Naive thymus-derived CD4-positive, alpha-beta T cell (primary cell): ENCODE measurements around the gene INPP5A. TPM values are rescaled to one million over a fixed set of nuclear protein-coding genes. Genes with fewer than 3 reads are reported as not detected.

ENCODE experiments used
- ATAC-seq: fragments of 150-1000 bp; cut with Tn5 transposase; 2 replicates; pipeline ENCODE4 v1.10.0; 2021; ENCODE audit warnings: mild to moderate bottlenecking, moderate library complexity
- CTCF ChIA-PET: fragments of 350-600 bp; sonication (Branson Sonifier 250); formaldehyde crosslinking; loops from one replicate; lab custom pipeline; 2021; ENCODE audit warnings: antibody characterized with exemption; lab: Charles Lee
- POLR2A ChIA-PET: fragments of 350-600 bp; sonication (Branson Sonifier 250); formaldehyde crosslinking; loops from one replicate; lab custom pipeline; 2021; ENCODE audit warnings: antibody characterized with exemption, inconsistent platforms; lab: Charles Lee
- DNase-seq, 9 donors: peaks; one replicate each; pipeline versions ENCODE4 v3.0.0 to v3.0.0-alpha.2; 2020 to 2022; ENCODE audit warnings: mixed read lengths in 1 of 9
- H3K27ac ChIP-seq: one replicate; pipeline ENCODE4 v1.7.0; 2013; ENCODE audit warnings: mild to moderate bottlenecking, low read depth, low read length, moderate library complexity
- H3K27me3 ChIP-seq, 2 donors: one replicate each; pipeline ENCODE4 v1.7.0; 2013; ENCODE audit warnings: low read length in 2 of 2, mild to moderate bottlenecking in 2 of 2, moderate library complexity in 2 of 2; ENCODE audit not compliant: control insufficient read depth in 2 of 2, insufficient read depth in 2 of 2
- H3K36me3 ChIP-seq, 3 experiments: 1 replicate in 2 of 3; 2 replicates in 1 of 3; pipeline ENCODE4 v1.7.0; 2013; ENCODE audit warnings: low read length in 3 of 3, mild to moderate bottlenecking in 3 of 3, moderate library complexity in 1 of 3; ENCODE audit not compliant: insufficient read depth in 3 of 3, control insufficient read depth in 2 of 3
- H3K4me1 ChIP-seq, 2 donors: one replicate each; pipeline ENCODE4 v1.7.0; 2013; ENCODE audit warnings: low read length in 2 of 2, mild to moderate bottlenecking in 2 of 2, moderate library complexity in 1 of 2; ENCODE audit not compliant: control insufficient read depth in 2 of 2, insufficient read depth in 2 of 2
- H3K4me3 ChIP-seq: 2 replicates; pipeline ENCODE4 v1.7.0; 2013; ENCODE audit warnings: mild to moderate bottlenecking, low read length
- H3K9me3 ChIP-seq, 3 experiments: 1 replicate in 2 of 3; 2 replicates in 1 of 3; pipeline ENCODE4 v1.7.0; 2013; ENCODE audit warnings: low read length in 3 of 3; ENCODE audit not compliant: control insufficient read depth in 2 of 3
- H3K27ac Mint-ChIP-seq, 9 donors: one replicate each; pipeline ENCODE4 v1.8.0; 2020 to 2022; ENCODE audit warnings: mixed read lengths in 9 of 9, mild to moderate bottlenecking in 8 of 9, moderate library complexity in 5 of 9, inconsistent platforms in 2 of 9
- H3K27me3 Mint-ChIP-seq, 5 donors: one replicate each; pipeline ENCODE4 v1.8.0; 2021 to 2022; ENCODE audit warnings: mixed read lengths in 5 of 5, mild to moderate bottlenecking in 1 of 5
- H3K36me3 Mint-ChIP-seq, 5 donors: one replicate each; pipeline ENCODE4 v1.8.0; 2020 to 2022; ENCODE audit warnings: mixed read lengths in 5 of 5, mild to moderate bottlenecking in 3 of 5, inconsistent platforms in 1 of 5
- H3K4me1 Mint-ChIP-seq, 7 donors: one replicate each; pipeline ENCODE4 v1.8.0; 2020 to 2022; ENCODE audit warnings: mixed read lengths in 7 of 7, mild to moderate bottlenecking in 3 of 7, inconsistent platforms in 1 of 7
- H3K4me3 Mint-ChIP-seq, 10 donors: one replicate each; pipeline ENCODE4 v1.8.0; 2020 to 2022; ENCODE audit warnings: mild to moderate bottlenecking in 10 of 10, mixed read lengths in 10 of 10, moderate library complexity in 6 of 10, inconsistent platforms in 2 of 10
- H3K9me3 Mint-ChIP-seq, 11 donors: one replicate each; pipeline ENCODE4 v1.8.0; 2020 to 2022; ENCODE audit warnings: mixed read lengths in 11 of 11, mild to moderate bottlenecking in 4 of 11, inconsistent platforms in 1 of 11, moderate library complexity in 1 of 11
- intact Hi-C, 2 donors: fragments of 100-400 bp; cut with micrococcal nuclease; formaldehyde crosslinking; loops; one replicate each; pipeline ENCODE4 v1.15.1; 2023
- polyA plus RNA-seq, 2 donors: library from polyadenylated mRNA; unstranded; fragments of 300-500 nt; fragmentation: Illumina TruSeq; gene quantifications; one replicate each; pipeline ENCODE4 v1.2.3, GENCODE V29; 2021
- total RNA-seq, 6 experiments: library from RNA in 5 of 6; stranded (reverse) in 5 of 6; gene quantifications; 1 replicate in 5 of 6; 2 replicates in 1 of 6; pipeline ENCODE4 v1.2.3 and lab custom pipeline; 2021 to 2026

Gene INPP5A
- total and polyA plus RNA-seq, 7 experiments from 2014 or later: 0.97 to 30.7 (median 25.0) TPM

- no peaks in the 10 kb centered on the region for H3K9me3 Mint-ChIP-seq
- ATAC-seq: no peak
Measured at GRCh38 chr10:132746801-132747625, 209.4 kb downstream of the INPP5A start.

DNA sequence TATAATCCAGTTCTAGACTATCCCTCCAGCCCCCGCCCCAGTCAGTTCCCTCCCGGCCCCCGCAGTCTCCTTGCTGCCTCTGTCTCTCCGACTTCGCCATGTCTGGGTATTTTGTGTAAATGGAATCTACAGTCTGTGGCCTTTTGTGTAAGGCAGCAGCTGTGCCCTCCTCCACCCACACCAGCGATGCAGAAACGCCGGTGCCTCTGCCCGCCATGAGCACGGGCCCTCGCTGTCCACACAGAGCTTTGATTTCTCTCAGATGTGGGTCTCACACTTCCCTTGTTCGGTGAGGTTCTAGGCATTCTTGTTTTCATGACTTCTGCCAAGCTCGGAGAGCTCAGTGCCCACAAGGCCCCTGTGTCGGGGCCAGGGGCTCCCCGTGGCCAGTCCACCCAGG lies 210.5 kb downstream of the INPP5A start:
- no peaks in the 10 kb centered on the region for H3K9me3 ChIP-seq
- ChIA-PET POLR2A (no interaction called here), CTCF (no interaction called here)
- H3K4me3 ChIP-seq: no peak overlapping the region
- H3K27me3 Mint-ChIP-seq: no peaks in the 10 kb centered on the region
- H3K9me3 Mint-ChIP-seq: no peaks in the 10 kb centered on the region
- intact Hi-C loops: no loop called here
- H3K27ac Mint-ChIP-seq: no peak overlapping the region
- no peaks in the 10 kb centered on the region for H3K27me3 ChIP-seq
- peaks cover 0 to 46% (median 7%) of the 10 kb centered on the region in 3 experiments for H3K36me3 ChIP-seq
- no peak overlapping the region for H3K27ac ChIP-seq
- peaks cover 0 to 5% (median 0%) of the 10 kb centered on the region in 7 donors for H3K4me1 Mint-ChIP-seq
- ATAC-seq: no peak
- H3K4me3 Mint-ChIP-seq: no peak overlapping the region
- H3K36me3 Mint-ChIP-seq: peaks cover 0 to 14% (median 6%) of the 10 kb centered on the region in 5 donors
- no peak for DNase-seq
- H3K4me1 ChIP-seq: no peaks in the 10 kb centered on the region

More at GRCh38 chr10:132746801-132747625, 209.4 kb downstream of the INPP5A start:
- intact Hi-C loops: no loop called here
- H3K27me3 Mint-ChIP-seq: no peaks in the 10 kb centered on the region
- no peak overlapping the region for H3K27ac ChIP-seq
- no peak overlapping the region for H3K27ac Mint-ChIP-seq
- H3K4me1 Mint-ChIP-seq: peaks cover 0 to 4% (median 0%) of the 10 kb centered on the region in 7 donors
- CTCF ChIA-PET: no interaction called here
- H3K36me3 Mint-ChIP-seq: peaks cover 0 to 15% (median 6%) of the 10 kb centered on the region in 5 donors
- no peaks in the 10 kb centered on the region for H3K4me1 ChIP-seq
- no peaks in the 10 kb centered on the region for H3K27me3 ChIP-seq
- POLR2A ChIA-PET: no interaction called here
- DNase-seq: no peak
- H3K4me3 ChIP-seq: no peak overlapping the region
- no peak overlapping the region for H3K4me3 Mint-ChIP-seq
- H3K9me3 ChIP-seq: no peaks in the 10 kb centered on the region
- H3K36me3 ChIP-seq: peaks cover 0 to 42% (median 7%) of the 10 kb centered on the region in 3 experiments

DNA sequence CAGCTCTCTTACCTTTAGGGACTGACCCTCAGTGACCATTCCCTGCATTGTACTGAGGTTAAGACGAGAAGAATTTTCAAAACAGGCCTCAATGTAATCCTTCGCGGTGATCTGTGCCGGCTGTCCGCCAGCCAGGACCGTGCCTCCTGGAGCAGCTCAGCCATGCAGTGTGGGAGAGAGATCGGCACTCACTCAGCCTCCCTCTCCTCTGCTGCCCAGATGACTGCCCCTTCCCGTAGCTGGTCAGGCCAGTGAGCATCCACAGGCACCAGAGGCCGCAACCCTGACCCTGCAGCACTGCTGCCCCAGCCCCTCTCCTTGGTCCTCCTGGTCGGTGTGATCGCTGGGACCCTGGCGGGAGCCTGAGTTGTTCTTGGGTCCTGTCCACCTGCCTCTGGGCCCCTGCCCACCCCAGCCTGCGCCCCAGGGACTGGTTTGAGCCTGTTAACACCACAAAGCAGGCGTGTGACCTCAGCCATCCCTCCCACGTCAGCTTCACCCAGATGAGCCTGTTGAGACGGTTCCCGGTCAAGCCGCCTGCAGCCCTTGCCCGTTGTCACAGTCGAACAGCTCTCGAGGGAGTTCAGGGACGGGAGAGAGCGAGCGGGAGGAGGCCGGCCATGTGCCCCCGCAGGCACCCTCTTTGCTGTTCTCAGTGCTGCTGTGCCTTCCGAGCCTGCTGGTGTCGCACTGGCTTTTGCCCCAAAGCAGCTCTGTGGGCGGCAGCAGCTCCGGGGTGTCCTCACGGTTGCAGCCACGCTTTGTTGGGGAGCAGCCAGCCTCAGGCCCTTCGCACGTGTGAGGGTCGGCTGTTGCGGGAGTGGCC lies 211.2 kb downstream of the INPP5A start:
- Histone ChIP-seq H3K9me3 (no peaks in the 10 kb centered on the region), H3K27ac (no peak overlapping the region), H3K4me1 (no peaks in the 10 kb centered on the region), H3K36me3 (peaks cover 0 to 52% (median 7%) of the 10 kb centered on the region in 3 experiments), H3K27me3 (no peaks in the 10 kb centered on the region), H3K4me3 (no peak overlapping the region)
- H3K27me3 Mint-ChIP-seq: no peaks in the 10 kb centered on the region
- no peak for ATAC-seq
- ChIA-PET POLR2A (no interaction called here), CTCF (no interaction called here)
- peaks cover 0 to 1% (median 0%) of the 10 kb centered on the region in 11 donors for H3K9me3 Mint-ChIP-seq
- no peak overlapping the region for H3K27ac Mint-ChIP-seq
- H3K4me3 Mint-ChIP-seq: no peak overlapping the region
- peaks cover 0 to 18% (median 9%) of the 10 kb centered on the region in 5 donors for H3K36me3 Mint-ChIP-seq
- intact Hi-C loops: no loop called here
- peaks cover 0 to 5% (median 0%) of the 10 kb centered on the region in 7 donors for H3K4me1 Mint-ChIP-seq
- no peak for DNase-seq

DNA sequence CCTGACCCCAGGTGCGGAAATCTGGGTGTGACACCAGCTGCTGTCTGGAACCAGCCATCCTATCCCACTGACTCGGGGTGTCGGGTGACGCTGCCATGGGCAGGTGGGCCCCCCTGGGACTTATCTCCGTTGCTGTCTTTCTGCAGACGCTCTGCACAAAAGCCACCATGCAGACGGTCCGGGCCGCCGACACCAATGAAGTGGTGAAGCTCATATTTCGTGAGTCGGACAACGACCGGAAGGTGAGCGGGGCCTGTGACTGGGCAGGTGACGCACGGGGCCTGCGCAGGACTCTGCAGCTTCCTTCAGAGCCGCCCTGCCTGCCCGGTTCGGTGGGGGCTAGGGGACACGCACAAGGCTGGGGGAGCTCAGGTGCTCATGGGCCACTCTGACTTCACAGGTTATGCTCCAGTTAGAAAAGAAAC lies 211.8 kb downstream of the INPP5A start:
- H3K4me1 Mint-ChIP-seq: peaks cover 0 to 5% (median 0%) of the 10 kb centered on the region in 7 donors
- no peak for ATAC-seq
- Histone ChIP-seq H3K27ac (no peak overlapping the region), H3K4me1 (no peaks in the 10 kb centered on the region), H3K27me3 (no peaks in the 10 kb centered on the region), H3K36me3 (peaks cover 0 to 59% (median 7%) of the 10 kb centered on the region in 3 experiments), H3K4me3 (no peak overlapping the region), H3K9me3 (no peaks in the 10 kb centered on the region)
- peaks cover 0 to 25% (median 14%) of the 10 kb centered on the region in 5 donors for H3K36me3 Mint-ChIP-seq
- H3K9me3 Mint-ChIP-seq: peaks cover 0 to 1% (median 0%) of the 10 kb centered on the region in 11 donors
- H3K4me3 Mint-ChIP-seq: no peak overlapping the region
- ChIA-PET CTCF (no interaction called here), POLR2A (no interaction called here)
- H3K27ac Mint-ChIP-seq: no peak overlapping the region
- intact Hi-C loops: no loop called here
- H3K27me3 Mint-ChIP-seq: no peaks in the 10 kb centered on the region
- no peak for DNase-seq

DNA sequence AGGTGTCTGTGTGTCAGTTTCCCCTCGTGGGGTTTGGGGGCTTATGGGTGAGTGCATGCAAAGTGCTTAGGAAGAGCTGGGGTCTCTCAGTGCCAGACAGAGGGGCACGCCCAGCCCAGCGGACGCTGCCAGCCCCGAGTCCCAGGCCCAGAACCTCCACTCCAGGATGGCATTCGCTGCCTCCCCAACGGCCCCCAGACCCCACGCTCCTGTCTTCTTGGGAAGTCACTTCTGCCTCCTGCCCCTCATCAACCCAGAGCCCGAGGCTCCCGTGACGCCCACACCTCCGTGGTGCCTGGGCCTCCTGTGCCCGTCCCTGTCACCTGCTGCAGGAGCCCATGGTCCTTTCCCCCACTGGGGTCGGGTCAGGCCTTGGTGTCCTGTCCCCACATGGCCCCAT lies 213.3 kb downstream of the INPP5A start:
- Mint-ChIP-seq H3K36me3 (peaks cover 11 to 40% (median 29%) of the 10 kb centered on the region in 5 donors), H3K27ac (no peak overlapping the region), H3K9me3 (peaks cover 0 to 11% (median 4%) of the 10 kb centered on the region in 11 donors), H3K27me3 (no peaks in the 10 kb centered on the region), H3K4me3 (no peak overlapping the region), H3K4me1 (peaks cover 0 to 4% (median 0%) of the 10 kb centered on the region in 7 donors)
- Histone ChIP-seq H3K36me3 (peaks cover 0 to 74% (median 7%) of the 10 kb centered on the region in 3 experiments), H3K27ac (no peak overlapping the region), H3K4me3 (no peak overlapping the region), H3K9me3 (no peaks in the 10 kb centered on the region), H3K4me1 (no peaks in the 10 kb centered on the region), H3K27me3 (no peaks in the 10 kb centered on the region)
- ATAC-seq: no peak
- CTCF ChIA-PET: no interaction called here
- no peak for DNase-seq
- intact Hi-C loops: no loop called here
- POLR2A ChIA-PET: no interaction called here

DNA sequence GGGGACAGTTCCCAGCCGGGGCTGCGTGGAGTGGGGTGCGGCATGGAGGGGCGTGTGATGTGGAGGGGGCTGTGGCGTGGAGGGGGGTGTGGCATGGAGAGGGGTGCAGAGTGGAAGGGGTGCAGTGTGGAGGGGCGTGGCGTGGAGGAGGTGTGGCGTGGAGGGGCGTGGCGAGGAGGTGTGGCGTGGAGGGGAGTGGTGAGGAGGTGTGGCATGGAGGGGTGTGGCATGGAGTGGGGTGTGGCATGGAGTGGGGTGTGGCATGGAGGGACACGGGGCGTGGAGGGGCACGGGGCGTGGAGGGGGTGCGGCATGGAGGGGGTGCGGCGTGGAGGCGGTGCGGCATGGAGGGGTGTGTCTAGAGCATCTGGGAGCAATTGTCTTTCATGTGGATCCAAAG lies 214.8 kb downstream of the INPP5A start:
- H3K27ac ChIP-seq: no peak overlapping the region

More for the DNA sequence above, 214.8 kb downstream of the INPP5A start:
- Mint-ChIP-seq H3K4me1 (peaks cover 0 to 4% (median 0%) of the 10 kb centered on the region in 7 donors), H3K9me3 (peaks cover 0 to 12% (median 4%) of the 10 kb centered on the region in 11 donors), H3K4me3 (no peak overlapping the region), H3K27ac (no peak overlapping the region), H3K36me3 (peaks cover 18 to 53% (median 40%) of the 10 kb centered on the region in 5 donors), H3K27me3 (no peaks in the 10 kb centered on the region)
- H3K4me1 ChIP-seq: no peaks in the 10 kb centered on the region
- no peaks in the 10 kb centered on the region for H3K27me3 ChIP-seq
- no peaks in the 10 kb centered on the region for H3K9me3 ChIP-seq
- H3K4me3 ChIP-seq: no peak overlapping the region
- DNase-seq (no peak), ATAC-seq (peak; percentile 17)
- ChIA-PET CTCF (no interaction called here), POLR2A (no interaction called here)
- H3K36me3 ChIP-seq: peaks cover 0 to 86% (median 7%) of the 10 kb centered on the region in 3 experiments
- intact Hi-C loops: no loop called here
